ENCODE measurements around the gene ZNF747. TPM values are rescaled to one million over a fixed set of nuclear protein-coding genes. Genes with fewer than 3 reads are reported as not detected.

Gene ZNF747
- total and polyA plus RNA-seq, 10 of the 15 experiments (the other 5 are each of a cell fraction or from before 2014, with no cell fraction given): 1.0 to 13.0 (median 7.2) TPM

- TF ChIP-seq TARDBP (IDR thresholded peaks at IDR 0.05; ENCODE audit: borderline replicate concordance) (no peak), POLR2A (IDR thresholded peaks at IDR 0.05; ENCODE audit: low read depth, low read length) (no peak), EED (IDR thresholded peaks at IDR 0.05; ENCODE audit: low read depth) (no peak), ZNF274 (IDR thresholded peaks at IDR 0.05; ENCODE audit: insufficient read depth, insufficient read length) (no peak), ZNF687 (IDR thresholded peaks at IDR 0.05) (no peak), ZBTB40 (IDR thresholded peaks at IDR 0.05; ENCODE audit: borderline replicate concordance) (no peak)
Observed at GRCh38 chr16:30515275-30515674, 19.4 kb downstream of the ZNF747 start (continued).
